Activated CD4-positive, alpha-beta memory T cell treated with anti-CD3 and anti-CD28 coated beads, Interleukin-2, amount 10 ng/mL, durations not matched to agents 7 days and 5 days (primary cell): ENCODE results near the gene GPER1. TPM values are rescaled to one million over a fixed set of nuclear protein-coding genes. Genes with fewer than 3 reads are reported as not detected.
"Not testable (repeated sequence)": the region's sequence is repeated elsewhere in the genome, so short reads cannot be mapped to it uniquely, and the experiment has no call there.

Experiments
- CTCF ChIA-PET: fragments of 350-600 bp; sonication (Branson Sonifier 250); formaldehyde crosslinking; loops from one replicate; lab custom pipeline; 2021; ENCODE audit warnings: antibody characterized with exemption, inconsistent platforms; lab: Charles Lee
- POLR2A ChIA-PET: fragments of 350-600 bp; sonication (Branson Sonifier 250); formaldehyde crosslinking; loops from one replicate; lab custom pipeline; 2021; ENCODE audit warnings: antibody characterized with exemption; lab: Charles Lee
- DNase-seq: peaks from one replicate; pipeline ENCODE4 v3.0.0-alpha.2; 2020
- H3K27ac Mint-ChIP-seq: one replicate; pipeline ENCODE4 v1.8.0; 2021; ENCODE audit warnings: mild to moderate bottlenecking, mixed read lengths
- H3K27me3 Mint-ChIP-seq: one replicate; pipeline ENCODE4 v1.8.0; 2021; ENCODE audit warnings: mixed read lengths
- H3K36me3 Mint-ChIP-seq: one replicate; pipeline ENCODE4 v1.8.0; 2021; ENCODE audit warnings: low read depth, mixed read lengths
- H3K4me1 Mint-ChIP-seq: one replicate; pipeline ENCODE4 v1.8.0; 2021; ENCODE audit warnings: mixed read lengths
- H3K4me3 Mint-ChIP-seq: one replicate; pipeline ENCODE4 v1.8.0; 2021; ENCODE audit warnings: mild to moderate bottlenecking, mixed read lengths
- H3K9me3 Mint-ChIP-seq: one replicate; pipeline ENCODE4 v1.8.0; 2021; ENCODE audit warnings: mixed read lengths
- total RNA-seq, 2 experiments: library from RNA; stranded (reverse); gene quantifications; one replicate each; pipeline ENCODE4 v1.2.3, GENCODE V29; 2021

The GPER1 gene
- total RNA-seq, 2 experiments from 2014 or later, result 0.15 TPM; not detected in 1

GRCh38 chr7:1064581-1064980 is 23.3 kb upstream of the GPER1 start:
- Mint-ChIP-seq H3K27me3 (peaks cover 1% of the 10 kb centered on the region), H3K4me3 (no peak overlapping the region), H3K27ac (no peak overlapping the region), H3K36me3 (no peaks in the 10 kb centered on the region), H3K4me1 (peaks cover 7% of the 10 kb centered on the region), H3K9me3 (no peaks in the 10 kb centered on the region)
- POLR2A ChIA-PET, result interaction anchor here (1.8 to 2.6 kb wide), 2 partner anchors 70 to 90 kb away, joined by 8 to 28 read pairs; partner anchors contain the start of gene COX19
- no peak for DNase-seq
- CTCF ChIA-PET, result interaction anchor here (0.8 to 9.9 kb wide), 9 partner anchors 12 to 112 kb away, joined by 3 to 270 read pairs (median 5); partner anchors contain the start of gene ZFAND2A

GRCh38 chr7:1065263-1065584 is 22.7 kb upstream of the GPER1 start:
- POLR2A ChIA-PET, result interaction anchor here (1.8 to 2.6 kb wide), 2 partner anchors 71 to 90 kb away, joined by 8 to 28 read pairs; partner anchors contain the start of gene COX19
- H3K27ac Mint-ChIP-seq, result no peak overlapping the region
- DNase-seq, result no peak

GRCh38 chr7:1065585-1066241 is 22.2 kb upstream of the GPER1 start:
- no peak overlapping the region for H3K4me3 Mint-ChIP-seq
- peak; percentile 89 for DNase-seq
- peaks cover 6% of the 10 kb centered on the region for H3K4me1 Mint-ChIP-seq
- peaks cover 4% of the 10 kb centered on the region for H3K9me3 Mint-ChIP-seq
- POLR2A ChIA-PET, result interaction anchor here (1.8 to 2.6 kb wide), 2 partner anchors 71 to 91 kb away, joined by 8 to 28 read pairs; partner anchors contain the start of gene COX19
- no peak overlapping the region for H3K27ac Mint-ChIP-seq
- peaks cover 1% of the 10 kb centered on the region for H3K27me3 Mint-ChIP-seq
- H3K36me3 Mint-ChIP-seq, result peaks cover 3% of the 10 kb centered on the region
- CTCF ChIA-PET, result interaction anchor here (0.6 to 9.9 kb wide), 26 partner anchors 10 to 280 kb away, joined by 3 to 270 read pairs (median 5); partner anchors contain the start of genes COX19, GPR146 and ZFAND2A

More at GRCh38 chr7:1065263-1065584, 22.7 kb upstream of the GPER1 start:
- Mint-ChIP-seq H3K9me3 (no peaks in the 10 kb centered on the region), H3K27me3 (peaks cover 1% of the 10 kb centered on the region), H3K4me3 (no peak overlapping the region), H3K4me1 (peaks cover 6% of the 10 kb centered on the region), H3K36me3 (no peaks in the 10 kb centered on the region)
- CTCF ChIA-PET, result interaction anchor here (0.6 to 9.9 kb wide), 25 partner anchors 10 to 279 kb away, joined by 3 to 270 read pairs (median 5); partner anchors contain the start of genes COX19, GPR146 and ZFAND2A

- ChIA-PET POLR2A (interaction anchor here (1.8 to 2.6 kb wide), 2 partner anchors 72 to 91 kb away, joined by 8 to 28 read pairs; partner anchors contain the start of gene COX19), CTCF (interaction anchor here (1.0 to 9.9 kb wide), 19 partner anchors 11 to 280 kb away, joined by 3 to 270 read pairs (median 6); partner anchors contain the start of genes COX19, GPR146 and ZFAND2A)
- H3K27ac Mint-ChIP-seq, result no peak overlapping the region
- peaks cover 4% of the 10 kb centered on the region for H3K36me3 Mint-ChIP-seq
- no peak for DNase-seq
- H3K27me3 Mint-ChIP-seq, result peaks cover 1% of the 10 kb centered on the region
- peaks cover 6% of the 10 kb centered on the region for H3K4me1 Mint-ChIP-seq
- no peak overlapping the region for H3K4me3 Mint-ChIP-seq
- H3K9me3 Mint-ChIP-seq, result peaks cover 5% of the 10 kb centered on the region
Observed at GRCh38 chr7:1066242-1066588, 21.7 kb upstream of the GPER1 start.

- Mint-ChIP-seq H3K4me1 (peaks cover 6% of the 10 kb centered on the region), H3K4me3 (no peak overlapping the region), H3K36me3 (peaks cover 4% of the 10 kb centered on the region), H3K27ac (no peak overlapping the region), H3K27me3 (no peaks in the 10 kb centered on the region), H3K9me3 (peaks cover 5% of the 10 kb centered on the region)
- ChIA-PET CTCF (interaction anchor here (2.2 kb wide), 1 partner anchor 75 kb away, joined by 18 read pairs; no protein-coding TSS in a partner anchor), POLR2A (no interaction called here)
- no peak for DNase-seq
Observed at GRCh38 chr7:1068013-1068412, 19.9 kb upstream of the GPER1 start.

GRCh38 chr7:1068619-1069018 is 19.3 kb upstream of the GPER1 start:
- no peaks in the 10 kb centered on the region for H3K27me3 Mint-ChIP-seq
- ChIA-PET POLR2A (no interaction called here), CTCF (interaction anchor here (2.2 kb wide), 1 partner anchor 76 kb away, joined by 18 read pairs; no protein-coding TSS in a partner anchor)
- peaks cover 4% of the 10 kb centered on the region for H3K36me3 Mint-ChIP-seq
- H3K9me3 Mint-ChIP-seq, result peaks cover 5% of the 10 kb centered on the region
- DNase-seq, result no peak
- H3K4me3 Mint-ChIP-seq, result no peak overlapping the region
- peaks cover 6% of the 10 kb centered on the region for H3K4me1 Mint-ChIP-seq
- H3K27ac Mint-ChIP-seq, result no peak overlapping the region

GRCh38 chr7:1070544-1071011 is 17.3 kb upstream of the GPER1 start:
- Mint-ChIP-seq H3K9me3 (peaks cover 5% of the 10 kb centered on the region), H3K27me3 (no peaks in the 10 kb centered on the region), H3K4me3 (no peak overlapping the region), H3K36me3 (peaks cover 4% of the 10 kb centered on the region), H3K4me1 (peaks cover 2% of the 10 kb centered on the region), H3K27ac (no peak overlapping the region)
- POLR2A ChIA-PET, result no interaction called here
- CTCF ChIA-PET, result no interaction called here
- no peak for DNase-seq

- H3K27ac Mint-ChIP-seq, result no peak overlapping the region
- H3K27me3 Mint-ChIP-seq, result no peaks in the 10 kb centered on the region
- no peak for DNase-seq
- ChIA-PET CTCF (interaction anchor here (2.2 kb wide), 1 partner anchor 79 kb away, joined by 19 read pairs; no protein-coding TSS in a partner anchor), POLR2A (no interaction called here)
- no peak overlapping the region for H3K4me3 Mint-ChIP-seq
- no peaks in the 10 kb centered on the region for H3K4me1 Mint-ChIP-seq
- peaks cover 4% of the 10 kb centered on the region for H3K36me3 Mint-ChIP-seq
- H3K9me3 Mint-ChIP-seq, result peaks cover 5% of the 10 kb centered on the region
Observed at GRCh38 chr7:1071731-1072254, 16.1 kb upstream of the GPER1 start.

- Mint-ChIP-seq H3K9me3 (peaks cover 5% of the 10 kb centered on the region), H3K4me3 (no peak overlapping the region), H3K27ac (no peak overlapping the region), H3K4me1 (no peaks in the 10 kb centered on the region), H3K27me3 (no peaks in the 10 kb centered on the region), H3K36me3 (peaks cover 4% of the 10 kb centered on the region)
- DNase-seq, result no peak
- CTCF ChIA-PET, result interaction anchor here (2.2 kb wide), 1 partner anchor 80 kb away, joined by 19 read pairs; no protein-coding TSS in a partner anchor
- POLR2A ChIA-PET, result no interaction called here
Observed at GRCh38 chr7:1073142-1073977, 14.6 kb upstream of the GPER1 start.

- H3K36me3 Mint-ChIP-seq, H3K27me3 Mint-ChIP-seq, DNase-seq, H3K4me3 Mint-ChIP-seq, POLR2A ChIA-PET, H3K9me3 Mint-ChIP-seq, H3K4me1 Mint-ChIP-seq, H3K27ac Mint-ChIP-seq: not testable (repeated sequence)
- CTCF ChIA-PET, result interaction anchor here (2.2 kb wide), 1 partner anchor 81 kb away, joined by 19 read pairs; no protein-coding TSS in a partner anchor
Observed at GRCh38 chr7:1074018-1074417, 13.9 kb upstream of the GPER1 start.

- H3K4me1 Mint-ChIP-seq, result no peaks in the 10 kb centered on the region
- DNase-seq, result no peak
- CTCF ChIA-PET, result interaction anchor here (0.7 kb wide), 1 partner anchor 851 kb away, joined by 3 read pairs; no protein-coding TSS in a partner anchor
- no peaks in the 10 kb centered on the region for H3K27me3 Mint-ChIP-seq
- POLR2A ChIA-PET, result no interaction called here
- H3K27ac Mint-ChIP-seq, result no peak overlapping the region
- H3K9me3 Mint-ChIP-seq, result peaks cover 5% of the 10 kb centered on the region
- H3K4me3 Mint-ChIP-seq, result no peak overlapping the region
- peaks cover 4% of the 10 kb centered on the region for H3K36me3 Mint-ChIP-seq
Observed at GRCh38 chr7:1074593-1075431, 13.1 kb upstream of the GPER1 start.
